ENCODE data around the gene MSH2.
"Not testable (repeated sequence)": the region's sequence is repeated elsewhere in the genome, so short reads cannot be mapped to it uniquely, and the experiment has no call there.

MSH2 gene

DNA sequence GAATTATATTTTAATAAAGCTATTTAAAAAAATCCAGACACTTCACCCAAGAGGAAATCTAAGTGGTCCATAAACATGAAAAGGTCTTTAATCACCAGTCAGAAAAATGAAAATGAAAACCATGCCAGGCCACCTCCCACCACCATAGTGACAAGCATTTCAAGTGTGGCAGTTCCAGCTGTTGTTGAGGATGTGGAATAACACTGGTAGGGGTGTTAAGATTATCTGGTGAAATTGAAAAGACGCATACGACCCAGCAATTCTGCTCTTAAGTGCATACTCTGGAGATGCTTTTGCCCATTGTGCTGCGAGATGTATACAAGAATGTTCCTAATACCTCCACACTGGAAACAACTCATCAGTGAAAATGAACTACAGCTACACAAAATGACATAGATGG, 82.2 kb downstream of the MSH2 start:
- DNase-seq, result peak in 1 of 2 experiments; percentile 65

DNA sequence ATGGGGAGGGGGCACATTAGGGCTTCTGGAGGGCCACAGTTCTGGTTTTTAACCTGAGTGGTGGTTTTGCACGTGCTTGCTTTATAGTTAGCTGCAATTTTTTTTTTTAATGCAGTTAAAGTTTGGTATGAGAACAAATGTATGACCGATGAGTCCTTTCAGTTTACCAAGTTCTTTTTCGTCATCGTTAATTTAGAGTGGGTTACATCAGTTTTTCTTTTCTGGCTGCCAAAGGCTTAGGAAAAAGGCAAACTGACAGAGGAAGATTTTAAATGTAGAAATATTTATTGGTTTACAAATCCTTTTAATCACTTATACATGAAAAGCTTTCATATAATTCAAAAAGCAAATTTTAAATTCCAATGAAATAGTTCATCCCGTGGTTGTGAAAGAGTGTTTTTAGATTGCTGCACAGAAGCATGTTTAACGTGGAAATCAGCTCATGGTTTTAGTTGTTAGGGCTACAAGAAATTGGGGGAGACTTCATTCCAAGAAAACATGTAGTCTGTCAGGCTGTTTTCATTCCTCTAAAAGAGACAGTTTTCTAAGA, 82.9 kb downstream of the MSH2 start:
- DNase-seq, result no peak

DNA sequence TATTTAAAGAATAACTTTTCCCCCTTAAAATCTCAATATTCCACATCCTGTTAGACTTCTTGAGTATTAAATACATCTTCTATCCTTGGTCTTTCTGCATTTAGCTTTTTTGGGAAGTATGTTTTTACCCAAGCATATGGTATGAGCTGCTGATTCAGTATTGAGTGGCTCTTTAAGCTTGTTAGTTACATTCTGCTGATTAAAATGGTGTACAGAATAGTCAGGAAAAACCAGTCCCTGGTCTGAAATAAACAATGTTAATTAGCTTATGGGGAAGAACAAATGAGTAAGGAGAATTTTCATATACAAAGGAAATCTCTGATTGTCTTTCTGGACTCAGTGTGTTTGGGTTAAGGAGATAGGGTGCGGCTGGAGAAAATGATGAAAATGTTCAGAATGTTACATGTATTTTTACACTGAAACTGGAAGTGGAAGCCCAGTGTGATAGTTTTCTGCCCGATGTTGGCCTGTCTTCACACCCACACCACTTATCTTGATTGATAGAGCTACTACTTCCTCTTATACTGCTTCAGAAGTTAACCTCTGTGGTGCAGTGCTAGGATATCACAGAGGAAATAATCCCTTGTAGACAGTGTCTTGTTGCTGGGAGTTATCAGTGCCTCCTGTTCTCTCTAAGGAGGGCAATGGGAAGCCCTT, 84.0 kb downstream of the MSH2 start:
- peak; percentile 22 to 75 for DNase-seq

DNA sequence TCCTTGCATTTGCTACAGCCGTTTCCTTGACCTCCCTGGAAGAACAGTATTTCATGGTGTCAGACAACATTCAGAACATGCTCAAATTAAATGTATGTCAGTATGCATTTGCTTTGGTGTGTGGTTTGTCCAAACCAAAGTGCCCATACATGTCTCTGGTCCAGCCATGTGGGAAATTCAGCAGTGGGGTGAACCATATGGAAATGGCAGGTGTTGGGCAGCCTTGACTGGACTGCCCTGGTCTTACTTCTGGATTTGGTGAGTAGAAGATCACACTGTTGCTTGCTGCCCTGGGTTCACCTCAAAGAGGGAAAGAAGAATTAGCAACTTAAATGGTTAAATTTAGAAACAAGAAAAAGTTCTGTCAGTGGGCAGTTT, 84.5 kb downstream of the MSH2 start:
- DNase-seq, result no peak

DNA sequence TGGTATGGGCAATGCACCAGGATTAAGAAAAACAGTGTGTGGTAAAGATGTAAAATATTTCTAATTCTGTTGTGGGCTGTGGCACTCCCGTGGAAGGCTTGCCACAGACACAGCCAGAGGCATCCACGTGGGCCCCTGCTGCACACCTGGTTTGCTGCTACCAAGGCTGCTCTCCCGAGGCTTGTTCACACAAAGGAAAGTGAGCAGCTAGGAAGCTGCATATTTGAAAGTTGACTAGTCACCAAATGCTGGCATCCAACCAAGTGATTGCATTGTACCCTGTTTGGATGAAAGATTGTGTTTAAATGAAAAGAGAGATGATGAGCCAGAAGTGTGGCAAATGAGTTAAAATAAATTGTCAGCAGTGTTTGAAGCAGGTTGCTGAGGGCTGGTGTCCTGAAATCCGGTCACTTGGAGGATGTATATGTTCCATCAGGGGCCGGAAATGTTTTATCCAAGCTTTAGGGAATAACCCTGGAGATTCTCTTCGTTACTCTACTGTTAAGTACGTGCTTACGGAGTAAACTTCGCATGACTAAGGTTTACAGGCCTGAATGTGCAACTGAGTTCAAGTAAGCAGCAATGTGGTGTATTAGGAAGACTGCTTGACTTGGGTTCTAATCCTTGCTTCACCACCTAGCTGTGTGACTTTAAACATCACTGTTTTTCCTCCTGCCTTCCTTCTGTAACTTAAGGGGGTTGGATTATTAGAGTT, 86.1 kb downstream of the MSH2 start:
- DNase-seq, result no peak

DNA sequence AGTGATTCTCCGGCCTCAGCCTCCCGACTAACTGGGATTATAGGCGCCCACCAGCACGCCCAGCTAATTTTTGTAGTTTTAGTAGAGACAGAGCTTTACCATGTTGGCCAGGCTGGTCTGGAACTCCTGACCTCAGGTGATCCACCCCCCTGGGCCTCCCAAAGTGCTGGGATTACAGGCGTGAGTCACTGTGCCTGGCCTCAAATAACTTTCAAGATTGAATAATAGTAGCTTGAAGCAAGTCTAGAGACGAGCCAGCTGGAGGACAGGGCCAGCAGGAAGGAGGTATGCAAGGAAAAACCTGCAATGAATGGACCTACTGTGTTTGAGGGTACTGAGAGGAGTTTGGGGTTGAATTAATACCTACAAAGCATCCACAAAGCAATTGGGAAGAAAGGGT, 87.5 kb downstream of the MSH2 start:
- no peak for DNase-seq

DNA sequence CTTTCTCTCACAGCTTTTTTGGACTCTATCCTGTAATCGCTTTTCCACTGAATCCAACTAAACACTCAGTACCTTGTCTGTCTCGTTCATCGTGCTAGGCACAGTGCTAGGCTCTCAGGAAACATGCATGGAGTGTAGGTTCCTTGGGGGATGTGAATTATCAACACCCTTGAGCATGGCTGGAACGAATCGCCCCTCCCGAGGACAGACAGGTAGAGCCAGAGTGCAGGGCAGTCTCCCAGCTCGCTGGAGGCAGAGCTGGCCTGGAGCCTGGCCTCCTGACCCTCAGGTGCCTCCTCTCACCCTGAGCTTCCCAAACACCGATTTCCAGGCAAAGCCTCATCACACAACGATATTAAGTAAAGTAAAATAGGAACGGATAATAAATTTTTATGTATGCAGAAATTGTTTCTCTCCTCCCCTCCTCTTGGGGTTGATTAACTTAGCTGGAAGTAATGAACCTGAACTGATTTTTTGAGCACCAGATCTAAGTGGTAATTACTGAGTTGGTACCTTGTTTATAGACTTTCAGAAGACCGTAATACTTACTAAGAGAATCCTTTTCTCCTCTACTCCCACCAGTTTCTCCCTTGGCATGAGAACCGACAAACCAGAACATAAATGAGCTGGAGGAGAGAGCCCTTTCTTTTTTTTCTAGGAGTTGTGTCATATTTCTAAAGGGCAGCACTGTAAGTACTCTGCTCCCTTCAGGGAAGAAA, 90.5 kb downstream of the MSH2 start:
- DNase-seq, result no peak

DNA sequence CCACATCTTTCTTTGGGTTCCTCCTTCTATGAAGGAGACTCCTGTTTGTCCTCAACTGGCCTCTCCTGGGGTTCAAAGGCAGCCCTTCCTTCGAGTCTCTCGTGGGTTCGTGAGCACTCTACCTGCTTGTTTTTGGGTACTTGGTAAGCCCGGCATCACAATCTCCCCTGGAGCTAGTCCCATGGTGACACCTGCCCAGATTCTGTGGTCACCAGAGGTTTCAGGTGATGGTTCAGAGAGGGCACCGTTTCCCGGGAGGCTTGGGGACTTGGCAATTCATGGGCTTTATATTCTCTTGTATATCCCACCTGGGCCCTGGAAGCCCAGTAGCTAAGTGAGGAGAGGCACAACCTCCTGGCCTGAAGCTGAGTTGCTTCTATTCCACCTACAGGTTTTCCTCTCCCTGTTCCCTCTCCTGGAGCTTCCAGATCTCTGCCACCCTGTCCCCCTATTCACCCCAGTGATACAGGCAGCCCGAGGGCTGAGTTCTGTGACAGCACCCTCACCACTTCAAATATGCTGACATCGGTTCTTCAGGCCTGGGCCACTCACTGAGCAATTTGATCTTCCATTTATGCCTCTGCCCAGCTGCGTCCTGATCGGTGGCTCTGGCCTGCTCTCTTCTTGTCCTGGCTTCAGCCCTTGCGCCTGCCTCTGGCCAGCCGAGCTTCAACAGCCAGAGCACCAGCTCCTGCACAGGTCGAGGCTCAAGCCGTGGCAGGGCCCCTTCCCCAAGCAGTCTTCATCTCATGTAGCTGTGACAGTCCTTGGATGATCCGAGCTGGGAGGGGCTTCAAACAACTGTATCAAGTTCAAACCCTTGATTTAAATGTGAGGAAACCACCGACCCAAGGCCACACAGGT, 91.5 kb downstream of the MSH2 start:
- DNase-seq, result no peak

DNA sequence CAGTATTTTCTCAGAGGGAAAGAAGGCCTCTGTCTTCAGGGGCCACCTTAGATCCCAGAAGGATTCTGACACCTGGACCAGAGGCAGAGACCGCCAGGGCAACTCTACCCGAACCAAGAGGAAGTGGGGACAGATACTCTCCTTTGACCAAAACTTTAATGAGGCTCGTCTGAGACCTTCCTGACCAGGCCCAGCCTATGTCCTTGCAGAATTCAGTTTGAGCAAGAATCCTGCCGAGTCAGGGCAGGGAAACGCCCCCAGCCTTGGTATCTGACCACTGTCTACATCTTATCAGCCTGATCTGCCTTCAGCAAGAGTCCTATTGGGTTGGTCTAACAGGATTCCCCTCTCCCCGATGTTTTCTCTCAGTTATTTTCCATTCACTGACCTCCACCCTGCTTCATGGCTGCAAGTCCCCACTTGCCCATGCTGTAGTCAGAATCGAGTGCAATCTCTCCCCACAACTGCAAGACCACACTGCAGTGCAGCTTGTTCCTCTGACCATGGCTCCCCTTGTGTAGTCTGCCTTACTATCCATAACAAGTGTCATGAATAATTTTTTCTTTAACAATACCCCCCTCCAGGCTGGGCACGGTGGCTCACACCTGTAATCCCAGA, 95.0 kb downstream of the MSH2 start:
- DNase-seq, result no peak

DNA sequence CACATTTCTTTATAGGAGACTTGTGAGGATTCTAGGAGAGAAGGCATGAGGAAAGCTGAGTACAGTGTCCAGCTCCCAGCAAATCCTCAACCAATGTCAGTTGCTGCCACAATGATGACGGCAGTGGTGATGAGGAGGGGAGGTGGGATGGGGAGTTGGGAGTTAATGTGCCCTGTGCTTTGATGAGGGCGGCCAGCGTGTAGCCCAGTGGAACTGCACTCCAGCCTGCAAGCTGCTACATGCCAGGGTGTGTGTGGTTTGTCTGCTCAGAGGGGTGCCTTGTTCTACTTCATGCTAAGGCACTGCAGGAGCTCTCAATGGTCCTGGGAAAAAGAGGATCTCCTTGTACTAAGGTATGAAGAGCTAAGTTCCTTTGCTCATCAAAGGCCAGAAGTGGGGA, 96.1 kb downstream of the MSH2 start:
- DNase-seq, result no peak

DNA sequence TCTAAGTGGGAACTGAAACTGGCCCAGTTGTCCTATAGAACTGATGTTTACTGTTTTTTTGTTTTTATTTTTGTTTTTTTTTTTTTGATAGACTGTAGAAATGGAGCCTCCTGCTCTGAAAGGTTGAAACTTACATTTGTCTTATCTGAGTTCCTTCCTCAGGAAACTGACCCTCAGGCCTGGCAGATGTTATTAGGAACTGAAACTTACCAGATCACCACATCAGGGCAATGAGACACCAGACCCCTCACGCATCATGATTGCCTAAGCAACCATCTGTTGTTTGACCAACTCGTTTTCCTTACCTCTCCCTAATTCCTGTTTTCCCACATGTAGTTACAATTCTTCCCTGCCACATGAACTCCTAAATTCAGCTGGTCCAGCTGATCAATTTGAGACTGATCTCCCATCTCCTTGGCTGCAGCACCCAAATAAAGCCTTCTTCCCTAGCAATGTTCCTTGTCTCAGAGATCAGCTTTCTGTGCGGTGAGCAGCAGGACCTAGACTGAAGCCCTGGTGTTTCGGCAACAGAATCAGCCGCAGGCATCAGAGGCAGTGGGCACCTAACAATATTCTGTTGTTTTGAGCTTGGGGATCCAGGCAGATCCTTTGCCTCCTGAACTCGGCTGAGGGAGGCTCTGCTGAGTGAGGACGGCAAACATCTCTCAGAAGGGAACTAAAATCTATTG, 96.8 kb downstream of the MSH2 start:
- DNase-seq, result no peak

DNA sequence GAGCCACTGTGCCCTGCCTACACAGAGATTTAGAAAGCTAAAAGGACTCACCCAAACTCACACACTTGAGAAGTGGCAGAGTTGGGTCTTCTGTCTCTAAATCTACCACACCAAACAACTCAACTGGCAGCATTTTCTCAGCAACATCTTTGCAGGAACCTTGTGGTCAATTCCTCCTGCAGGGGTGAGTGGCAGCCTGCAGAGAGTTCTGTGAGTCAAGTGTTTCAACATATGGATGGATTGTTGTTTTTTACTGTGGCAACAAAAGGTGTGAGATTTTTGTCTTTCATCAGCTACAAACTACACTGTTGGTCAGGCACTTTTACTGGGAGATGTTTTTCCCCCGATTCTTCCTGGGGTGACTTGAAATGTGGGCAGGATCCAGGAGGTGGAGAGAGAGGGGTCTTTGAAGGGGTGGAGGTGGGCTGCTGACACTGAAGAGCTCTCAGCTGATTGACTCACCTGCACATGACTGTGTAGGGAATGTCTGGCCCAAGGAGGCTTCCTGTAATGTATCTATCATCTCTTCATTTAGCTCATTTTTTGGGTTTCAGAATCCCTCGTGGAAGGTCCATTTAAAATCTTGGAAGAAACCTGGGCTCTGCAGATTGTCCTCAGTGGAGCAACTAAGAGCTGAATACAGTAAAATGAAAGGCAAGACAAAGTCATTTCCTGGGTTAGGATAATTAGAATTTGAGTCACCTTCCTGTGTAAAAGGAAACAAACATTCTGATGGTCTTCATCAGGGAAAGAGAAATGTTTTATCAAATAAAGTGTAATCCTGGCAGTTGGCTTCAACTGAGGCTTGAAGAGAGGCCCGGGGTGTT, 98.6 kb downstream of the MSH2 start:
- no peak for DNase-seq

DNA sequence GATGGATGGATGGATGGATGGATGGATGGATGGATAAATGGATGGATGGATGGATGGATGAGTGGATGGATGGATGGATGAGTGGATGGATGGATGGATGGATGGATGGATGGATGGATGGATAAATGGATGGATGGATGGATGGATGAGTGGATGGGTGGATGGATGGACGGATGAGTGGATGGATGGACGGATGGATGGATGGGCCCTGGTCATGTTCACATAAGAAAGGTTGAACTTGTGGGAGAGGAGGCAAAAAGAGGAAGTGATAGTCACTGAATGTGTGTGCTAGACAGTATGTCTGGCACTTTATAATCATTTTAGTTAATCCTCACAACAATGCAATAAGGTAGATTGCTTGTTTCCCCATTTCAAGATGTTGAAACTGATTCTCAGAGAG, 99.5 kb downstream of the MSH2 start:
- DNase-seq, result not testable (repeated sequence)

DNA sequence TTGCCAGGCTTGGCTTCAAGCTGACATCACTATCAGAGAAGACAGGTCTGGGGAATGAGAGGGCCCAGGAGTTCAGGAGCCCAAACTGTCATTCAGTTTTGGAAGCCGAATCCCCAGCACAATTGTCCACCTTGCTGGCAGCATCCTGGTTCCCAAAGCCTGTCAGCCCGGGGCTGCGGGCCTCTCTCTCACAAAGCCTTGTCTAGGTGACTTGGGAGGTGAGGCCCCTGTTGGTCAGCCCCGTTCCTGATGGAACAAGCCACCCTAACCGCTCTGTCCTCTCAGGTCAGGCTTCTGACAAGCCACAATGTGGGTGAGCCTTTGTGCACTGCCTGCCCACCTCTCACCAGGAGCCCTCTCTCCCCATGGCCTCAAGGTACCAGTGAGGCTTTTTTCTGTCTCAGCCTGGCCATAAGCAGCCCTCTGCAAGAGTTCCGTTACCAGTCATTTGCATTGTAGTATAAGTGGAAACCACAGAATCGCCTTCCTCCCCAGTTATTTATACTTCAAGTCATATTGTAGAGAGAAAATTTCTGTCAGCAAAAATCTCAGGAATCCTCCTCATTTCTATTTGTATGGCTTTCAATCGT, 100.6 kb downstream of the MSH2 start:
- DNase-seq, result no peak

DNA sequence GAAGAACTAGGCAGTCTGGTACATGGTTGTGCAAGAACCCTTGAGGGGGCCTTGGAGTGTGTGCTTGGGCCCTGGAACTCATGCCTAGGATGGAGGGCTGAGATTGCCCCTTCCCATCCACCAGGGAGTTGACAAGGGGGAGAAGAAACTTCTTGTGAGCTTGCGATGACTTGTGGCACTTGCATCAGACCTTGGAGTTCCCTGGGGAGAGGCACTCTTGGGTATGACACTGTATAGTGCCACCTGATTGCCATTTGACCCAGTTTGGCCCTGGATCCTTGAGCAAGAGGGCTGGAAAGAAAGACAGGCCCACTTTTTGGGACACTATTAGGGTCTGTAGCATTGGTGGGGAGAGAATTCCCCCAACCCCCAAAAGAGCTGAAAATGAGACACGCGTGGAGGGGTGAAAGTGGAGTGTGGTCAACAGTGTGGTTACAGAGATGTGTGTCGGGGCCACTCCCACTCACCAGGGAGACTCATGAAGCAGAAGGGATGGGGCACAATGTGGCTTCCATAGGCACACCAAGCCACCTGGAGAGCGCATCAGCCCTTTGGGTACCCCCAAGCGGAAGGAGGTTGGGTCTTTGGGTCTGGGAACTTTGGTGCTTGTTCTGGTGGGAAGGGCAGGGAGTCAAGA, 101.3 kb downstream of the MSH2 start:
- no peak for DNase-seq

DNA sequence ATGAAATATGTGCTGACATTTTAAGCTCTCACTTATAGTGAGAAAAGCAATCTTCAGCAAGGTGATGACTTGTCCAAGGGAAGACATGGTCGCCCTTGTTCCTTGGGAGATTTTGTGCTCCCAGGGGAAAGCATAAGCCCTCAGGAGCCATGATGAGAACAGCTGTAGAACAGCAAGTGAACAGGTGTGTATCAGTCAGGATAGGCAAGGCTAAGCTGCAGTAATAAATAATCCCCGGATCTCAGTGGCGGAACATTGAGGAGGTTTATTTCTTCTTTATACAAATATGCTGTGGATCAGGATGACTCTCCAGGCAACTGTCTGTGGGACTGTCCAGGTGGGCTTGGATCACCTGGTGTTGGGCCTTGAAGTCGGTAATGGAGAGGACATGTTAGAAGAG, 103.1 kb downstream of the MSH2 start:
- no peak for DNase-seq

DNA sequence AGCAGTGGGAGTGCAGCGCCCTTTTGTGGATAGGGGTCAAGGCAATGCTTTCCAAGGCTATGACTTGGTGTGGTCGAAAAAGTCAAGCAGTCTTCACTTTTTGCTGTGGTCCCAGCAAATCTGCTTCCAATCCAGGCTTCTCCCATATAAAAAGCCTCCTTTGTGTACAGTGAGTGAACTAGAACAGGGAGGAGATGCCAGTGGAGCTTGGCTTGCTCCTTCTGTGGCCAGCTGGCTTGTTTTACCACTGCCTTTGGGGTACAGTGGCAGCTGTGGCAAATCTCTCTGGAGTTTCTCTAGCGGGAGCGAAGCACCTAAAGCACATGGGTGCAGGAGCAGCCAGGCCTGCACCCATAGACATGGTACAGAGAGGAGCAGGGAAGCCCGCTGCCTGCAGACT, 103.5 kb downstream of the MSH2 start:
- DNase-seq, result no peak

DNA sequence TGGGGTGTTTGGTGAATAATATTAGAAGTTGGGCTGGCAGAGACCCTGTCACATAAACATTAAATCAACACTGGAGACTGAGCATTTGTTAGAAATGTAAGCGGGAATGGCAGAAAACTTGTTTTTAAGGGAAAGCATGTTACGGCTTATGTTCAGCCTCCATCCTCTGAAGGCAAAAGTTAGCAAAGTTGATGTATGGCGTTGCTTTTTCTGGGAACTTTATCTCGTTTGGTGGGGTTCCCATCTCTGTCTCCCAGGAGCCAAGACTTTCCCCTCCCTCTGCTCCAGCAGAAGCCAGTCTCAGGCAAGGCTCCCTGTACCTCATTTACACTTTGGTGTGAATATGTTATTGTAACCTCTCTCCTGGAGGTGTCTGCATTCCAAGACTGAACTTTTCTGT, 105.1 kb downstream of the MSH2 start:
- DNase-seq, result no peak

DNA sequence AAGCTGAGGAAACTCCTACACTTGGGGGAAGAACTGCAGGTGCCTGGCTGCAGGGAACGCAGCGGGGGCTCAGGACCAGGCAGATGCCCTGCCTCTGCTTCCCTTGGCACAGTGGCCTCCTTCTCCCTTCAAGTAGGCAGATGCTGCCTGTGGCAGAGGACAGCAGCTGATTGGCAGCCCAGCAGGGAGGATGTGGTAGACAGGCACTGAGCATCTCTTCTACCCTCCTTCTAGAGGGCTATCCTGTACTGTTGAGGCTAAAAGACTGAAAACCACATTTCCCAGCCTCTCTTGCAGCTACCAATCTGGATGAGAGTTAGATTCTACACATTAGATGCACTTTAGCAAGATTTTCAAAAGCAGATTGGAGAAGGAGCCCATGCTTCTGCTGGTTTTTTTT, 105.7 kb downstream of the MSH2 start:
- no peak for DNase-seq

DNA sequence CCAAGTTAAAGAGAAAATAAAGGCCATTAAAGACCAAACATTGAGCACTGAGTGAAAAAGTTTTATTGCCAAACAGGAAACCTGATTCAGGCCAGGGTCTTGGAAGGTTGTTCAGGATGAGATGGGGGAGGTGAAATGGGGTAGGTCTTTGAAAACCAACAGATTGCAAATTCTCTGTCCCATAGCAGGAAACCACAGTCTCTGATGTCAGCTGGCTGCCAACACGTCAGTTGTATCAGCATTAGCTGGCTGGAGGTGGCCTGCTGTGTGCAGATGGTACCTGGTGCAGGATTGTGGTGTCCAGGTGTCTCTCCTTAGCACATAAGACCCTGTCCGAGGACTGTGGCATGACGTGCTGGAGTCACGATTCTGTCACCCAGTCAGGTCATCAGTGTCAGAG, 106.3 kb downstream of the MSH2 start:
- DNase-seq, result no peak

Measured in NCI-H524 (cell line).